Ectodermal cell (in vitro differentiated cells): ENCODE measurements around the gene TEAD1.

Experiments used
- H3K27ac ChIP-seq: 2 replicates; pipeline ENCODE4 v1.7.0; 2013; ENCODE audit warnings: mild to moderate bottlenecking, low read depth, low read length; ENCODE audit not compliant: insufficient read depth, poor library complexity, severe bottlenecking
- H3K27me3 ChIP-seq: 2 replicates; pipeline ENCODE4 v1.7.0; 2013; ENCODE audit warnings: mild to moderate bottlenecking, low read length; ENCODE audit not compliant: insufficient read depth, control insufficient read depth, poor library complexity, severe bottlenecking
- H3K36me3 ChIP-seq: one replicate; pipeline ENCODE4 v1.7.0; 2013; ENCODE audit warnings: low read length; ENCODE audit not compliant: control insufficient read depth, insufficient read depth
- H3K4me1 ChIP-seq: one replicate; pipeline ENCODE4 v1.7.0; 2013; ENCODE audit warnings: low read length; ENCODE audit not compliant: control insufficient read depth, insufficient read depth
- H3K4me3 ChIP-seq: 2 replicates; pipeline ENCODE4 v1.7.0; 2013; ENCODE audit warnings: low read depth, low read length, control low read depth; ENCODE audit not compliant: insufficient read depth
- H3K9me3 ChIP-seq: 2 replicates; pipeline ENCODE4 v1.7.0; 2013; ENCODE audit warnings: mild to moderate bottlenecking, low read length, moderate library complexity; ENCODE audit not compliant: control insufficient read depth
- WGBS, 2 experiments: methylation state at CpG; one replicate each; pipeline ENCODE4 v1.1.7; 2013; ENCODE audit warnings: missing lambda C conversion rate in 2 of 2; 5-methylcytosine and 5-hydroxymethylcytosine counted together

TEAD1 gene

GRCh38 chr11:12664385-12664784, 9.8 kb upstream of the TEAD1 start:
- no peaks in the 10 kb centered on the region for H3K9me3 ChIP-seq
- H3K4me3 ChIP-seq = no peak overlapping the region
- H3K36me3 ChIP-seq = no peaks in the 10 kb centered on the region
- no peaks in the 10 kb centered on the region for H3K4me1 ChIP-seq
- 84 to 88% methylated on average over 1 of the region's 1 CpG for WGBS, 2 experiments
- H3K27ac ChIP-seq = no peak overlapping the region
- no peaks in the 10 kb centered on the region for H3K27me3 ChIP-seq

GRCh38 chr11:12666915-12667314, 7.3 kb upstream of the TEAD1 start:
- no peaks in the 10 kb centered on the region for H3K9me3 ChIP-seq
- 91 to 94% methylated on average over 3 of the region's 3 CpGs for WGBS, 2 experiments
- H3K27me3 ChIP-seq = no peaks in the 10 kb centered on the region
- H3K36me3 ChIP-seq = no peaks in the 10 kb centered on the region
- H3K4me3 ChIP-seq = no peak overlapping the region
- H3K4me1 ChIP-seq = no peaks in the 10 kb centered on the region
- H3K27ac ChIP-seq = no peak overlapping the region

GRCh38 chr11:12667646-12668045, 6.6 kb upstream of the TEAD1 start:
- Histone ChIP-seq H3K4me3 (no peak overlapping the region), H3K36me3 (no peaks in the 10 kb centered on the region), H3K27ac (no peak overlapping the region), H3K27me3 (no peaks in the 10 kb centered on the region), H3K9me3 (no peaks in the 10 kb centered on the region), H3K4me1 (no peaks in the 10 kb centered on the region)
- WGBS, 2 experiments = 96 to 97% methylated on average over 1 of the region's 1 CpG

- 90 to 95% methylated on average over 2 of the region's 2 CpGs for WGBS, 2 experiments
- Histone ChIP-seq H3K4me1 (no peaks in the 10 kb centered on the region), H3K27ac (no peak overlapping the region), H3K27me3 (no peaks in the 10 kb centered on the region), H3K9me3 (no peaks in the 10 kb centered on the region), H3K4me3 (no peak overlapping the region), H3K36me3 (no peaks in the 10 kb centered on the region)
Measured at GRCh38 chr11:12668166-12668565, 6.1 kb upstream of the TEAD1 start.

- no peaks in the 10 kb centered on the region for H3K9me3 ChIP-seq
- no peak overlapping the region for H3K27ac ChIP-seq
- 86 to 98% methylated on average over 3 of the region's 3 CpGs for WGBS, 2 experiments
- H3K4me1 ChIP-seq = no peaks in the 10 kb centered on the region
- no peaks in the 10 kb centered on the region for H3K36me3 ChIP-seq
- H3K27me3 ChIP-seq = peaks cover 5% of the 10 kb centered on the region
- H3K4me3 ChIP-seq = no peak overlapping the region
Measured at GRCh38 chr11:12669930-12670329, 4.3 kb upstream of the TEAD1 start.

- H3K4me3 ChIP-seq = no peak overlapping the region
- peaks cover 5% of the 10 kb centered on the region for H3K27me3 ChIP-seq
- no peaks in the 10 kb centered on the region for H3K36me3 ChIP-seq
- WGBS, 2 experiments = 82 to 95% methylated on average over 2 to 5 of the region's 6 CpGs
- H3K27ac ChIP-seq = no peak overlapping the region
- H3K9me3 ChIP-seq = no peaks in the 10 kb centered on the region
- H3K4me1 ChIP-seq = no peaks in the 10 kb centered on the region
Measured at GRCh38 chr11:12671370-12671769, 2.9 kb upstream of the TEAD1 start.

- 33 to 34% methylated on average over 12 of the region's 12 CpGs for WGBS, 2 experiments
- Histone ChIP-seq H3K27ac (peak overlapping the region; percentile 68), H3K36me3 (no peaks in the 10 kb centered on the region)
Measured at GRCh38 chr11:12673601-12673923, 659 bp upstream of the TEAD1 start.

GRCh38 chr11:12674571-12674935, 332 bp downstream of the TEAD1 start:
- peaks cover 5% of the 10 kb centered on the region for H3K27me3 ChIP-seq
- H3K4me3 ChIP-seq = peak overlapping the region; percentile 65
- H3K4me1 ChIP-seq = peaks cover 18% of the 10 kb centered on the region
- no peaks in the 10 kb centered on the region for H3K36me3 ChIP-seq
- H3K27ac ChIP-seq = peak overlapping the region; percentile 95
- H3K9me3 ChIP-seq = no peaks in the 10 kb centered on the region
- 0% methylated on average over 46 of the region's 46 CpGs for WGBS, 2 experiments

More at GRCh38 chr11:12673601-12673923, 659 bp upstream of the TEAD1 start:
- H3K4me1 ChIP-seq = peaks cover 9% of the 10 kb centered on the region
- H3K27me3 ChIP-seq = peaks cover 5% of the 10 kb centered on the region
- H3K4me3 ChIP-seq = peak overlapping the region; percentile 53
- no peaks in the 10 kb centered on the region for H3K9me3 ChIP-seq

GRCh38 chr11:12674936-12675696, 895 bp downstream of the TEAD1 start:
- Histone ChIP-seq H3K9me3 (no peaks in the 10 kb centered on the region), H3K4me3 (peak overlapping the region; percentile 65), H3K27ac (peak overlapping the region; percentile 95), H3K27me3 (peaks cover 5% of the 10 kb centered on the region), H3K36me3 (no peaks in the 10 kb centered on the region), H3K4me1 (peaks cover 23% of the 10 kb centered on the region)
- WGBS, 2 experiments = 0 to 1% methylated on average over 80 of the region's 81 CpGs

- Histone ChIP-seq H3K9me3 (no peaks in the 10 kb centered on the region), H3K4me1 (peaks cover 30% of the 10 kb centered on the region), H3K27ac (peak overlapping the region; percentile 40), H3K4me3 (peak overlapping the region; percentile 65), H3K36me3 (no peaks in the 10 kb centered on the region), H3K27me3 (peaks cover 5% of the 10 kb centered on the region)
- 5 to 6% methylated on average over 11 of the region's 11 CpGs for WGBS, 2 experiments
Measured at GRCh38 chr11:12675951-12676711, 1.9 kb downstream of the TEAD1 start.
